ENCODE data around the gene GTF3A. TPM values are rescaled to one million over a fixed set of nuclear protein-coding genes. Genes with fewer than 3 reads are reported as not detected.

Gene GTF3A
- total RNA-seq, 6 experiments from 2014 or later = 50.2 to 216 (median 64.9) TPM

DNA sequence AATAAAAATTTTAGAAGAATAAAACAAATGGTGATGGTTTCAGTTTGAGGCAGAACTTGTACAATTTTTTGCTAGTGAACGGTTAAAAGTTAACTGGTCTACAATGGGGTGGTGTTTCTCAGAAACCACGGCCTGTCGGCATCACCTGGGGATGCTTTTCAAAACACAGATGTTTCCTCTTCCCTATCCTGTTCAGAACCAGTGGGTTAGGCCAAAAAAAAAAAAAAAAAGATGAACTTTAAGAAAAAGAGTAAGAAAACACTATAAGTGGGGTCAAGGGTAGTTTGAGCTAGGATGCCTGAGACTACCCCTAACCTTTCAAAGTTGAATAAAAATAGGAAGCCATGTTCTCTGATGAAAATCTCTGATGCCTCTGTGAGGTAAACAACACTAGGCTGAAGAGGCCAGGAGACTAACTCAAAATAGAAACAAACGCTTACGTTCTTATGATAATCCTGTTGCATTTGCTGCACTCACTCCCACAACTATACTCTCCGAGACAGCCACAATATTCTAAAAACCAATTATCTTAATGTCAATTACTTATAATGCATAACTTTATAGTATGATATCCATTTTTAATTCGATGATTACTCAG is 22.7 kb downstream of the GTF3A start:
- WGBS (ENCODE audit: insufficient coverage, low coverage, low lambda C conversion rate, missing lambda C conversion rate) = 65% methylated on average over 7 of the region's 7 CpGs
- peaks cover 0 to 11% (median 2%) of the 10 kb centered on the region in 4 donors for H3K4me1 ChIP-seq
- DNase-seq = no peak
- ATAC-seq = no peak
- intact Hi-C loops (cut with DNase I) = no loop called here
- no peaks in the 10 kb centered on the region for H3K27me3 ChIP-seq
- no peaks in the 10 kb centered on the region for H3K36me3 ChIP-seq
- H3K27ac ChIP-seq = no peak overlapping the region
- H3K9me3 ChIP-seq = no peaks in the 10 kb centered on the region
- H3K4me3 ChIP-seq = no peak overlapping the region
- no peak for TF ChIP-seq POLR2A (IDR thresholded peaks at IDR 0.05)
- TF ChIP-seq, protein P1, sequence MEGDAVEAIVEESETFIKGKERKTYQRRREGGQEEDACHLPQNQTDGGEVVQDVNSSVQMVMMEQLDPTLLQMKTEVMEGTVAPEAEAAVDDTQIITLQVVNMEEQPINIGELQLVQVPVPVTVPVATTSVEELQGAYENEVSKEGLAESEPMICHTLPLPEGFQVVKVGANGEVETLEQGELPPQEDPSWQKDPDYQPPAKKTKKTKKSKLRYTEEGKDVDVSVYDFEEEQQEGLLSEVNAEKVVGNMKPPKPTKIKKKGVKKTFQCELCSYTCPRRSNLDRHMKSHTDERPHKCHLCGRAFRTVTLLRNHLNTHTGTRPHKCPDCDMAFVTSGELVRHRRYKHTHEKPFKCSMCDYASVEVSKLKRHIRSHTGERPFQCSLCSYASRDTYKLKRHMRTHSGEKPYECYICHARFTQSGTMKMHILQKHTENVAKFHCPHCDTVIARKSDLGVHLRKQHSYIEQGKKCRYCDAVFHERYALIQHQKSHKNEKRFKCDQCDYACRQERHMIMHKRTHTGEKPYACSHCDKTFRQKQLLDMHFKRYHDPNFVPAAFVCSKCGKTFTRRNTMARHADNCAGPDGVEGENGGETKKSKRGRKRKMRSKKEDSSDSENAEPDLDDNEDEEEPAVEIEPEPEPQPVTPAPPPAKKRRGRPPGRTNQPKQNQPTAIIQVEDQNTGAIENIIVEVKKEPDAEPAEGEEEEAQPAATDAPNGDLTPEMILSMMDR (IDR thresholded peaks at IDR 0.05) = no peak

DNA sequence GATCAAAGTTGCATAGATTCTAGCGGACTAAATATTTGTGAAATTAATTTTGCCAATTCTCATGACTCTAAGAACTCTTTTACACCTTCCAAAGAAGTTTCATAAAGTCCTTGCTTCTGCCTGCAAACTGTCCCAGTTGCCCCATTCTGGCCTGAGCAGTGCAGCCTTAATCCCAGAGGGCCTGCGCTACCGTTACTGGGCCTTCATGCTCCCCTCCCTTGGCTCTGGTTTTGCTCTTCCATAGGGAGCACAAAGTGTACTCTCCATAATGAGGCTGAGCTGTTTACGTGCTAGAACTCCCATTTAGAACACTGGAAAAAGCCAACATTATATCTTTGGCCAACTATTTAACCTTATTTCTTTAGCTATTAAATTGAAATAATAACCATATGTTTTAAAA is 23.9 kb downstream of the GTF3A start:
- H3K4me1 ChIP-seq = peaks cover 0 to 11% (median 2%) of the 10 kb centered on the region in 4 donors
- no peak overlapping the region for H3K4me3 ChIP-seq
- no peak overlapping the region for H3K27ac ChIP-seq
- no peak for DNase-seq
- H3K27me3 ChIP-seq = no peaks in the 10 kb centered on the region
- 92% methylated on average over 3 of the region's 4 CpGs for WGBS (ENCODE audit: insufficient coverage, low coverage, low lambda C conversion rate, missing lambda C conversion rate)
- no peaks in the 10 kb centered on the region for H3K36me3 ChIP-seq
- no peaks in the 10 kb centered on the region for H3K9me3 ChIP-seq
- TF ChIP-seq, protein P1 (IDR thresholded peaks at IDR 0.05) = no peak
- no peak for TF ChIP-seq POLR2A (IDR thresholded peaks at IDR 0.05)
- no peak for ATAC-seq
- intact Hi-C loops (cut with DNase I) = no loop called here

DNA sequence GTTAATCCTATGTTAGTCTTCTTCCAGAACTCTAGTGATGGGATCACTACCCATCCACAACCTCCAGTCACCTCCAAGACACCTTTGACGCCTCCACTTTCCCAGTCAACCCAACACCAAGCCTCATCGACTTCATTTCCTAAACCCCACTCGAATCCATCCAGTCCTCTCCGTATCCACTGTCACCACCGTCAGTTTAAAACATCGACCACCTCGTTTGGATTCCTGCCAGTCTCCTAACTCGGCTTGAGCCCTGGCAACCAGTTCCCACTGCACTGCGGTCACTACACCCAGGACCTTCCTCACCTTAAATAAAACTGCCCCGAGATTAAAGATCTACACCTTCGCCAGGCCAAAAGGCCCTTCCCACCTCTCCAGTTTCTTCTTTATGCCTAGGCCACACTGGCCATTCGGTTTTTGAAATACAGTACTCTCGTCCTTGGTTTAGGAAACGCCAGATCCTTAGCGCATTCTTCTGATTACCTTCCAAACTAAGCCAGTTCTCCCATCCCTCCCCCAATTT is 24.7 kb downstream of the GTF3A start:
- H3K27ac ChIP-seq = peak overlapping the region in 2 of 3 donors; percentile 92 to 100
- peak overlapping the region; percentile 78 to 99 (median 99) for H3K4me3 ChIP-seq
- no peaks in the 10 kb centered on the region for H3K27me3 ChIP-seq
- TF ChIP-seq, protein P1 (IDR thresholded peaks at IDR 0.05) = no peak
- TF ChIP-seq POLR2A (IDR thresholded peaks at IDR 0.05) = no peak
- ATAC-seq = no peak
- WGBS (ENCODE audit: insufficient coverage, low coverage, low lambda C conversion rate, missing lambda C conversion rate) = 53% methylated on average over 15 of the region's 15 CpGs
- no peaks in the 10 kb centered on the region for H3K36me3 ChIP-seq
- DNase-seq = no peak
- intact Hi-C loops (cut with DNase I) = no loop called here
- H3K4me1 ChIP-seq = peaks cover 0 to 11% (median 2%) of the 10 kb centered on the region in 4 donors
- no peaks in the 10 kb centered on the region for H3K9me3 ChIP-seq

DNA sequence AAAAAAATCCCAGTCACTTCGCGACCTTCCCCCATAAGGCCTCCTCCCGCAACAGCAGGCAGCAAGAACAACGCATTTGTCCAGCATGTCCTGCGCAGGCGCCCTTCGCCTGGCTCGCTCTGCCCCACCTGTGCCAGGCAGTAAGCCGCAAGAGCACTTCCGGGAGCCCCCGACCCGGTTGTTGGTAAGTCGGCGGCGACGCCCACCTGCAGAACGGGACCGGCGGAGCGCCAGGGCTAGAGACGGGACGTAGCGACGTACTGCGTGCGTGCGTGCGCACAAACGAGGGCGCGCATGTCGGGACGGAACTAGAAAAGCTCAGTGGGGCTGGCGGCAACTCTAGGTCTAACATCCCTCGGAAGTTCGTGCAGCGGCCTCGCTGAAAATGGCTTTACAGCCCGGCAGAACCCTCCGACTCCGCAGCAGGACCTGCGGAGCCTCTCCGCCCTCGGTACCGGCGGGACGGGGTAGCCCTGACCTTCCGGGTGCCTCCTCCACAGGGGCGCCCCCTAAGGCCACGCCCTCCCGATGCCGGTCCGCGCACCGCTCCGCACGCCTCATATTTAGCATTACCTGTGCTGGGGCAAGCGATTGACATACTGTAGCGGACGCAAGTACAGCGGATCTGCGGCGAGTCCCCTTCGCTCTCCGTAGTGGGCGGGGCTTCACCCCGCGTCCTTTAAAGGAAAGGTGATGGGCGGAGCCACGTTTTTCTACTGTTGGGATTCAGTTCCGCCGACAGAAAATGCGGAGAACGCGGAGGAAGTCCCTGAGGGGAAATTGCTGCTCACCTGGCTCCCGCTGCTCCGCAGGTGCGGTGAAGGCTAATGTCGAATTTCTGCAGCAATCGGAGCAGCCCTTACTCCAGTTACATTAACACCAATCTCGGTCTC is 25.8 kb downstream of the GTF3A start, which contains the start of gene MTIF3:
Gene MTIF3 (minus strand): TSS at position 629 of the 893 bp plus-strand sequence. CDS start 10,116 bp downstream, outside the sequence.
- ATAC-seq (peak; percentile 90 to 94 (median 93)), DNase-seq (peak; percentile 93 to 97 (median 95))
- H3K4me1 ChIP-seq = peaks cover 0 to 16% (median 2%) of the 10 kb centered on the region in 4 donors
- no peaks in the 10 kb centered on the region for H3K27me3 ChIP-seq
- H3K4me3 ChIP-seq = peak within 1 kb of the TSS; percentile 78 to 99 (median 99)
- intact Hi-C loops (cut with DNase I) = no loop called here
- H3K36me3 ChIP-seq = no peaks in the 10 kb centered on the region
- peak; percentile 85 for TF ChIP-seq POLR2A (IDR thresholded peaks at IDR 0.05)
- TF ChIP-seq, protein P1 (IDR thresholded peaks at IDR 0.05) = peak in 1 of 4 donors; percentile 9
- H3K27ac ChIP-seq = peak within 1 kb of the TSS; percentile 92 to 100 (median 98)
- no peaks in the 10 kb centered on the region for H3K9me3 ChIP-seq
- WGBS (ENCODE audit: insufficient coverage, low coverage, low lambda C conversion rate, missing lambda C conversion rate) = under 1% methylated on average over 31 of the region's 81 CpGs

Measured in right lobe of liver (tissue), 6 donors.